GM18909 (cell line): ENCODE results near the gene TATDN2.

Experiments used
- ATAC-seq: cut with Tn5 transposase; IDR thresholded peaks from one replicate; pipeline ENCODE4 v1.9.1; 2021; ENCODE audit warnings: mild to moderate bottlenecking; ENCODE audit not compliant: unreplicated experiment, poor library complexity

TATDN2 gene

DNA sequence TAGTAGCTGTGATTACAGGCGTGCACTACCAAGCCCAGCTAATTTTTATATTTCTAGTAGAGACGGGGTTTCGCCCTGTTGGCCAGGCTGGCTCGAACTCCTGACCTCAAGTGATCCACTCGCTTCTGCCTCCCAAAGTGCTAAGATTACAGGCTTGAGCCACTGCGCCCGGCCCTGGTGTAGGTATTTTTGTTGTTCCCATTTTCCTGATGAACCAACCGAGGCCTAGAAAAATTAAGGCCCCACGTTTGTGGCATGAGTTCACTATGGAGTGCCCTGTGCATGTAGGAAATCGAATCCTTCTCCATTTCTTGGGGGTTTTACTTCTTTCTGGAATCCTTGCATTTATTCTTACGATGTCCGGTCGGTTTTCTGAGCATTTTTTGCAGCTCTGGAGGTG is 14.3 kb upstream of the TATDN2 start:
- ATAC-seq: no peak

DNA sequence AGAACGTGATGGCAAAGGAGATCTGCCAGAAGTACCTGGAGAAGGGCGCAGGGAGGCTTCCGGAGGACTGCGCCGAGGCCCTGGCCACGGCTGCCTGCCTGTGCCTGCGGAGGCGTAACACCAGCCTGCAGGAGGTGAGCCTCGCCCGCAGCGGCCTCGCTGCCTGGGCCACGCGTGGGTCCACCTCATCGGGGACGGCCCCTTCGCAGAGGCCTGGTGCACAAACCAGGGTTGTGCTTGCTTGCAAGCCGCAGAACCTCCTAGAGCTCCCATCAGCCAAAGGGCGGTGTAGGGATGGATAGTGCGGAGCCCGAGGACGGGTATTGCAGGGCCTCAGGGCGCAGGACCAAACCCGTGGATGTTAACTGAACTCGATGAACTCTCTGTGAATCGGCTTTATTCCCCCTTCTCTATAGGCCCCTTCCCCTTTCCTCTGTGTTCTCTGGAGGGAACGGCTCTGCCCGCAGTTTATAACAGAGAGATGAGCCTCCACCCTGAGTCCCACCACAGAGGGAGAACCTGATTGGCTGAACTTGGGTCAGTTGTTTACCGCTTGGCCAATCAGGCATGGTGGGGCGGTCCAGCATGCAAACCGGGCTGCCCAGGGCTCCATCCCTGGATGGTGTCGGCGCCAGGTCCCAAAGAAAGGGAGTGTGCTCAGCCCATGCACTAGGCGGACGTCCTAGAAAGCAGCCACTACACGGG is 13.6 kb upstream of the TATDN2 start:
- ATAC-seq: no peak

DNA sequence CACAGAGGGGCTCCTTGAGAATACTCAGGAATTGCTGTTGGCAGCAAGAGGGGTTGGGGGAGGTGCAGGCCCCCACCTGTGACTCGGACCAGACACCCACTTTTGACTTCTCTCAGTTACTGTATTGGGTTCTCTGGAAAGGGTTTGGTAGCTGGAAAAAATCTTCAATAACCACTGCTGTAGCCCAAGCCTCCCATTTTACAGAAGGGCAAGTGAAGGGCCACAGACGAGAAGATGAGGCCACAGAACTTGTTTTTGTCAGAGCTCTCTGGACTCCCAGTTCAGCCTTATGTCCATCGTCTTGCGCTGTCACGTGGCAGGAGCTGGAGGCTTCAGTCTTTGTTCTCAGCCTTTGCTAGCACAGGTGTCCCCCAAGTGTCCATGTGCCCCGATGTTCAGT is 12.7 kb upstream of the TATDN2 start:
- ATAC-seq: no peak

DNA sequence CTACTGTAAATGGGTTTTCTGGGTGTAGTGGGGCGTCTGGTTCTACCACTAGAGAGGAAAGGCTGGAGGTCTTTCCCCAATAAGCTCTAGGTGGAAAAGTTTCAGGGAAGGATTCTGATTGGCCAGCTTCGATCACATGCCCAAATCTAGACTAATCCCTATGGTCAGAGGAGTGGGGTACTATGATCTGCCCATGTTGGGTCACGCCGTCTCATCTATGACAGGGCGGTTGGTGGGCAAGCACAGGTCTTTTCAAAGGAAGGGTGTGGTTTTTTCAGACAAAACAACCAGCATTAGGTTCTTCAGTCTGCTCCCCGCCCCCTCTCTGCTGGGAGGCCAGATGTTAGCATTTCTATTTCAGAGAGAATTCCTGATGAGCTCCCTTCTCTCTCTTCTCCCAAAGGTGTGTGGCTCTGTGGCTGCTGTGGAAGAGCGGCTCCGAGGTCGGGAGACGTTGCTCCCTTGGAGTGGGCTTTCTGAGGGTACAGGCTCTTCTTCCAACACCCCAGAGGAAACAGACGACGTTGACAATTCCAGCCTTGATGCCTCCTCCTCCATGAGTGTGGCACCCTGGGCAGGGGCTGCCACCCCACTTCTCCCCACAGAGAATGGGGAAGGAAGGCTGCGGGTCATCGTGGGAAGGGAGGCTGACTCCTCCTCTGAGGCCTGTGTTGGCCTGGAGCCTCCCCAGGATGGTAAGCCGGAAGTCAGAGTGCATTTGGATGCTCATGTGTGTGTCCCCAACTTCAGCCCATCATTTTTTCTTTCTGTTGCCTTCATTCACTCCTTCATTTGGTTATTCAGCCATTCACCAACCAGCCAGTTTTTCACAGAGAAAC is 9.7 kb upstream of the TATDN2 start:
- no peak for ATAC-seq

DNA sequence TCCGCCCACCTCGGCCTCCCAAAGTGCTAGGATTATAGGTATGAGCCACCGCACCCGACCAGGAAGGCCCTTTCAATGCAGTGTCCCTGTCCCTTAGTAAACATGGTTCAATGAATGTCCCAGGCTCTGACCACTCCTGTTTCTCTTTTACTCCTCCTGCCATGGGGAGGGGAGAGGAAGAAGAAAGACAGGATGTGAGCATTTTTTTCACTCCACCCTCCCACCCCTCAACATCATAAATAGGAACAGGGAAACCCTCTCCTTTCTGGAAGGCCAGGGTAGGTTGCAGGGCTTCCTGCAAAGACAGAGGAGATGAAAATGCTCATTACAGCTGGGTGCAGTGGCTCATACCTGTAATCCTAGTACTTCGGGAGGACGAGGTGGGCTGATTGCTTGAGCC is 7.5 kb upstream of the TATDN2 start:
- ATAC-seq: no peak

DNA sequence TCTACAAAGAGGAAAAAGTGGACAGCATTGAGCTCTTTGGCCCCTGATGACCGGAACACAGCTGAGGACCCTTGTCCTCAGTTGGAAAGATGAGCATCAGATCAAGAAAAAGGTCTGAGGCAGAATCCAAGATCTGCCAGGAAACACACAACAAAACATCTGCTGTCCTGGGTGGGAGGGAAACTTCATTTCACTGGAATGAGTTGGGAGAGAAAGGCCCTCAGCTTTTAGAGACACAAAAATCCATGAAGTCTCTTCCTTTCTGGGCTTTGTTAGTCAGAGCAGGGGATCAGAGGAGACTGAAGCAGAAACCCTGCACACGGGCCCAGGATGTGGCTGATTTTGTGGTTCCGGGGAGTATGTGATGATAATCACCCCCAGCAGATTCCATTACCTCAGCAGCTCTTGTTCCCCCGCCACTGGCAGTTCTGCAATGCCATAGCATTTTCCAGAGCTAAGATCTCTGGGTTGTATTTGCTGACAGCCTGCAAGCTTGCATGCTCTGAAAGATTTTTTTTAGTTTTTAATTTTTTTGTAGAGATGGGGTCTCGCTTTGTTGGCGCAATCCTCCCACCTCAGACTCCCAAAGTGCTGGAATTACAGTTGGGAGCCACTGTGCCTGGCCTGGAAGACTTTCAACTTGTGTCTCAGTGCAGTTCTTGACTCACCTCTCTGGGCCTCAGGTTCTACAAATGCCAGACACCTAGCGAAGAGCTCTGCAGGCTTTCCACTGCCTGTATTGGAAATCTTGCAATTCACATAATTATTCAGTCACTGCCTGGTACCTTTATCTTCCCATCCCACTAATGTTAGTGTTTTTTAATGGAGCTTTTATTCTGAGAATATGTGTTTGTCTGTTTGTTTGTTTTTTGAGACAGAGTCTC is 5.8 kb upstream of the TATDN2 start:
- ATAC-seq: no peak

DNA sequence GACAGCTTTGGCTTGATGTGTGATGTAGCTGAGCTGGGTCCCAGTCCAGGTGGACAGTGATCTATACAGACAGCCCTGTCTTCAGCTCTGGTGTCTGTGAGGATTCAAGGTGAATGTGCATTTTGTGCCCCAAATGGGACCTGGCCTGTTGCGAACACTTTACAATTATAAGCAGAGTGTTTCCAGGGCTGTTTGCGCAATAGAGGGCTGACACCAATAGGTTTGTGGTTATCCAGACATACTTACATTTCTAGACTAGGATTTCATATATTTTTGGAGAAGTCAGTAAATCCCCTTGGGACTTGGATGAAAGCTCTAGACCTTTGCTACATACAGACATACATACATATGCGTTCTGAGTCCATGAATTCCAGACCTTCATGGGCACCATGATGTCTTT is 4.2 kb upstream of the TATDN2 start:
- ATAC-seq: no peak

DNA sequence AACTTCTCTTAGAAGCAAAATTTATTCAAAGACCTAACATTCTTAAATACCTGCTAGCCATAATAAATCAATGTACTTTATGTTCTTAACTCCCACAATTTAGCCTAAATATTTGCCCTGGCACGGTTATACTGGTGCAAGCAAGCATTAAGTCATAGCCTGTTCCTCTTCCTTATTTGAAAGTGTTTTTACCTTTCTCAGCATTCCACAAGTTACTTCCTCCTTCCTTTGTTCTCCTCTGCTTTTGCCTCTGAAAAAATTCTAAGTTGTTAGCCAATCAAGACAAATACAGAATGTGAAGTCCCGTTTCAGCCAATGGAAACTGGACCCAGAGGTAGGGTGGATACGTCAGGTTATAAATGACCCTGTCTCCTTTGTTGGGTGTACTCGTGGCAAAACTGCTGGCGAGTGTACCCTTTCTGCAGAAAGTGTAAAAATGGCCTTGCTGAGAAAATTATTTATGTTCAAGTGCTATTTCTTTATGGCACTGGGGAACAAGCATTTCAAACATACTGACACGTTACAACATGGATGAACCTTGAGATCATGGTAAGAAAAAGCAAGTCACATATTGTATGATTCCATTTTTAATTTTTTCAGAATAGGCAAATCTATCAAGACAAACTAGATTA is 3.1 kb upstream of the TATDN2 start:
- ATAC-seq: no peak

DNA sequence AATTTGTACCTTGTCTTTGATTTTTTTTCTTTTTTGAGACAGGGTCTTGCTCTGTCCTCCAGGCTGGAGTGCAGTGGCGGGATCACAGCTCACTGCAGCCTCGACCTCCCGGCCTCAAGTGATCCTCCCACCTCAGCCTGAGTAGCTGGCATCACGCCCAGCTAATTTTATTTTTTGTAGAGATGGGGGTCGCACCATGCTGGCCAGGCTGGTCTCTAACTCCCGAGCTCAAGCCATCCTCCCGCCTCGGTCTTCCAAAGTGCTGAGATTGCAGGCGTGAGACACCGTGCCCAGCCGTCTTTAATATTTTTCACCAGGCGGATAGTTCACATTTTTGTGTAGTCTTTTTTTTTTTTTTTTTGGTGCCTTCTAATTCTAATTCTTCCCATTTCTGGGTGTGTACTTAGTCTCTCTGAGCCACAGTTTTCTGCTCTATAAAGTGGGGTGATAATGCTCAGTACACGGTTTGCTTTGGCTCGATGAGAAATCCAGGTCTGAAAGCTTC is 528 bp upstream of the TATDN2 start:
- no peak for ATAC-seq

DNA sequence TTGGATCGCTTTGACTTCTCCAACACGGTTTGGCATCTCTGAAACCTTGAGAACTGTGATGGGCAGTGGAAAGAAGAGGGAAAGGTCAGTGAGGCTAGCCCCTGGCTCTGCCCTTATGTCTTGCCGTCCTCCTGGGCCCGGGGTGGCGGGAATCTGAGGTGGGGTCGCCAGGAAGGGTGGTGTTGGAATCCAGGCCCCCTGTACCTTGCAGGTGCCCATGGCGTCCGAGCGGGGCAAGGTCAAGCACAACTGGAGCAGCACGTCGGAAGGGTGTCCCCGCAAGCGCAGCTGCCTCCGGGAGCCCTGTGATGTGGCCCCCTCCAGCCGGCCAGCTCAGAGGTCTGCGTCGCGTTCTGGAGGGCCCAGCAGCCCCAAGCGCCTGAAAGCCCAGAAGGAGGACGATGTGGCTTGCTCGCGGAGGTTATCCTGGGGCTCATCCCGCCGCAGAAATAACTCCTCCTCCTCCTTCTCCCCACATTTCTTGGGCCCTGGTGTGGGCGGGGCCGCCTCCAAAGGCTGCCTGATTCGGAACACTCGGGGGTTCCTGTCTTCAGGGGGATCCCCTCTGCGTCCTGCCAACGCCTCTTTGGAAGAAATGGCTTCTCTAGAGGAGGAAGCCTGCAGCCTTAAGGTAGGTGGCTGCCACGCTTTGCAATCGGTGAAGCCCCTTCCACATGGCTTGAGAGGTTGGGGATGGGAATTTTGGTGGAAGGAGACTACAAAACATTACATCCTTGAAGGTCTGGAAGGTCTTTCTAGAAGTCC is 907 bp downstream of the TATDN2 start:
- no peak for ATAC-seq

DNA sequence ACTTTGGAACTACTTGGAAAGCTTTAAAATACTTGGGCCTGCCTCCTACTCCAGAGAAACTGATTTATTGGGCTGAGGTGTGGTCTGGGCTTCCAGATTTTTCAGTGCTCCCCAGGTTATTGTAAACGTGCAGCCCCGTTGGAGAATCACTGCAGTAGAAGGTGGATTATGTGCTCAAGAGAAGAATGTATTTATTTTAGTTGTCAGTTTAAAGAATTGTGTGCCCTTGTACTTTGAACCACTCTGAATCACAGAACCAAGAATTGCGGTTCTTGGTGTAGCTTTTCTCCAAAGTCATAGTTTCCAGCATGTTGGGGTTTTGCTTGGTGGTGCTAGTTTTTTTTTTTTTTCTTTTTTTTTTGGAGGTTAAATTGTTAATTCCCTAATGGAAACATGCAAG is 1.6 kb downstream of the TATDN2 start:
- no peak for ATAC-seq

DNA sequence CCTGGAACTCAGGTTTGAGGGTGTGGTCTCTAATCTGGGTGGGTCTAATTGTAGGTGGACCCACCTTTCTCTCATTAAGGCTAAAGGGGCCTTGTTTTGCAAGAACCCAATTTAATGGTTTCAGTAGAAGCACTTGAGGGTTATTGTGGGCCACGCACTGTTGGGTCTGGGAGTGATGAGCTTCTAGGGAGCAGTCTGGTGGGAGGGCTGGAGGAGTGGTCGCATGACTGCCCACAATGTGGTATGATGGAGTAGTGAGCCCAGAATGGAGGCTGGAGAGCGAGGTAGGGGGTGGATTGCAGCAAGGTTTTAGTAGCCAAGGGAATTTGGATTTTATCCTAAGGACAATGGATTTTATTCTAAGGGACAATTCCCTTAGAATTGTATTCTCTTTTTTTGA is 2.7 kb downstream of the TATDN2 start:
- no peak for ATAC-seq

DNA sequence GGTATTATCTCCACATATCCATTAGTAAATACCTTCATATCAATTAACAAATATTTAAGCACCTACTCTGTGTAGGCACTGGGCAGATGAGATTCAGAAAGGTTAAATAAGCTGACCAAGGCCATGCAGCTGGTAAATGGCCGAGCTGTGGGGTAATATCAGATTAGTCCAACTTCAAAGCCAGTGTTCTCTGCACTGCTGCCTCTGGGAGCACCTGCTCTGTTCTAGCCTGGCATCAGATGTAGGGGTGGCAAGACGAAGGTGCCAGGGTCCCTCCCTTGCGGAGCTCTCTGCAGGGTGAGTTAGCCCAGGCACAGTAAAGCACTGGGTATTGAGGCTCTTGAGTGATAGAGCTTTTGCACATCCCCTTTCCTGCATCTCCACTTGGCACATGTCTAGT is 5.5 kb downstream of the TATDN2 start:
- ATAC-seq: no peak

DNA sequence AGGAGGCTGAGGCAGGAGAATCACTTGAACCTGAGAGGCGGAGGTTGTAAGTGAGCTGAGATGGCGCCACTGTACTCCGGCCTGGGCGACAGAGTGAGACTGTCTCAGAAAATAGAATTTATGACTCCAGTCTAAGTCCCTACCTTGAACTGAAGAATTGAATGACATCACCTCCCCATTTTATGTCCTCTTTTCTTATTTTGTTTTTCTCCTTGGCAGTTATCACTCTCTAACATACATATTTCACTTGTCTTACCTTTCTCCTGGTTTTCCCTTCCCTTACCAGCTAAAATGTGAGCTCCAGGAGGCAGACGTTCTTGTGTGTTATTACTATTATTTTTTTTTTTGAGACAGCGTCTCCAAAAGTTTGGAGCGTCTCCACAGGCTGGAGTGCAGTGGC is 7.6 kb downstream of the TATDN2 start:
- ATAC-seq: no peak

DNA sequence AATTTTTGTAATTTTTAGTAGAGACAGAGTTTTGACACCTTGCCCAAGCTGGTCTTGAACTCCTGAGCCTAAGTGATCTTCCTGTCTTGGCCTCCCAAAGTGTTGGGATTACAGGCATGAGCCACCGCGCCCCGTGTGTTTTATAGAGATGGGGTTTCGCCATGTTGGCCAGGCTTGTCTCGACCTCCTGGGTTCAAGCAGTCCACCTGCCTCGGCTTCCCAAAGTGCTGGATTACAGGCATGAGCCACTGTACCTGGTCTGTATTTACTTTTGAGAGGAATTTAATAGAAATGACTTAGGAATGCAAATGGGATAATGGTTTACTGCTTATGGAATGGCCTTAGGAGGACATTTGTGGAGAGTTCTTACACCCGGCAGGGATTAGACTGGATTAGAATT is 10.8 kb downstream of the TATDN2 start:
- no peak for ATAC-seq

DNA sequence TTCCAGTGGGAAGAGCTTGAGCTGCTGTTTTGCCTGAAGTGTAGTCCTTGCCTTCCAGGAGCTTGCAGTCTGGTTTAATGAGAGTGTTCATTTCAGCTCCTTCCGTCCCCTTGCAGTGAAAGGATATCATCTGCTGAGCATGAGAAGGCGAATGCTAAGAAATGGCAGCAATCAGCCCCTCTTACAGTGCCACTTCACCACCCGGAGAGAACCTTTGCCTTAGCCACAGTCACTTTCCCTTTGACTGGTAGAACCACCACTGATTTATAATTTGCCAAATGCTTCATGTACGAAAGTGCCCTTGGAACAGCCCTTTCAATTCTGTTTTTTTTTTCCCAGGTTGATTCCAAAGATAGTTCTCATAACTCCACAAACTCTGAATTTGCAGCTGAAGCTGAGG is 11.5 kb downstream of the TATDN2 start:
- no peak for ATAC-seq

DNA sequence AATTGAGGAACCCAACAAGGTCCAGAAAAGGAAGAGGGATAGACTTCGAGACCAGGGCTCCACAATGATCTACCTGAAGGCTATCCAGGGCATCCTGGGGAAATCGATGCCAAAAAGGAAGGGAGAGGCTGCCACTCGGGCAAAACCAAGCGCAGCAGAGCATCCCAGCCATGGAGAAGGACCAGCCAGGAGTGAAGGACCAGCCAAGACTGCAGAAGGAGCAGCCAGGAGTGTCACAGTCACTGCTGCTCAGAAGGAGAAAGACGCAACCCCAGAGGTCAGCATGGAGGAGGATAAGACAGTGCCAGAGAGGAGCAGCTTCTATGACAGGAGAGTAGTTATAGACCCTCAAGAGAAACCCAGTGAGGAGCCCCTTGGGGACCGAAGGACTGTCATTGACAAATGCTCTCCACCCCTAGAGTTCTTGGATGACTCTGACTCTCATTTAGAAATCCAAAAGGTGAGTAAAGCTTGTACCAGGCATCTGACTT is 12.0 kb downstream of the TATDN2 start:
- ATAC-seq: no peak

DNA sequence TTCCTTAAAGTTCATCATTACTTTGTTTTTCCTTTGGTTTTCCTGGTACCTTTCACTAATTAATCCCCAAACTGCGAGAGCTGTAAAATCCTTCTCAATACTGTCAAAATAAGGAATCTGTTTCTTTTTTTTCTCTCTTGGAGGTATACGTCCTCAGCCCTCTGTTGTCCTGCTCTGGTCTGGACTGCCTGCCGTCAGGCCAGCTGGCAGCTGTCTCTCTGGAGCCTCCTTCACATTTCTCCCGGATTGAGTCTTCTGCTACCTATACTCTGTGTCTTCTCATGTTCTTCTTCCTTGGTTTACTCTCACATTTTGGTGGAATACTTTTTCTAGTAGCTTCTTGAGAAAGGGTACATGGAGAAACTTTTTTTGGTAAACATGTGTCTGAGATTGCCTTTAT is 13.8 kb downstream of the TATDN2 start:
- ATAC-seq: no peak

DNA sequence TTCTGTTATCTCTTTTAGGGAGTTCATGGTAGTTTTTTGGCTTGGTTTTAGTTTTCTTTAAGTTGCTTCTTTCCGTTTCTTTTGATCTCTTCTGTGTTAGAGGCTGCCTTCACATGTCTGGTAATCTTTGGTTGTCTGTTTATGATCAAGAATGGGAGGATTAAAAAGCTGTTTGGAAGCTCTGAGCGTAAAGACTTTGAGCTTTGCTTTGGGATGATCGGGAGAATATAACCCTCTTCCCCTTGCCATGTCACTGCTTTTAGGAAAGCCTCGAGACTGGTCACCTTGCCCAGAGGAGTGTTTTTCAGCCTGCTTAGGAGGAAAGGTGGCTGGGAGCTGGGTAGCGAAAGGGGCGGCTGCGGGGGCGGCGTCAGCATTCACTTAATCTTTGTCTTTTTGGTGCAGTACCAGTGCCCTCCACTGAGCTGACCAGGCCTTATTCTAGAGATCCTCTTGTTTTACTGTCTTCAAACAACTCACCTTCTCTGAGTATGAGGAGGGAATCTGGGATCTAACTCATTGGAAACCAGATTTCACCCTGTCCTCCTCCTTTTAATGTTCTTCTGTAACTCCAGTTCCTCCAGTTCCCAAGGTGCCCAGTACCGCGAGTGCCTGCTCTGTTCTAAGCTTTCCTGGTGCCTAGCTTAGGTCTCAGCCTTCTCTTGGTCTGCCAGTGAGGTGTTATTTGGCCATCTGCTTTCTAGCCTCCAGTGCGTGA is 15.5 kb downstream of the TATDN2 start:
- ATAC-seq: no peak
